Gastrocnemius medialis (tissue), 4 donors: Measurements from ENCODE around the gene NTM. TPM values are rescaled to one million over a fixed set of nuclear protein-coding genes. Genes with fewer than 3 reads are reported as not detected.

Experiments used
- ATAC-seq, 2 donors: fragments of 150-250 bp; one replicate each; pipeline ENCODE4 v1.9.1; 2016
- DNase-seq, 2 donors: peaks; one replicate each; pipeline ENCODE4 v3.0.0-alpha.2; 2019
- H3K27ac ChIP-seq, 4 donors: fragments of 200-600 bp; sonication (generic); 1 replicate in 1 of 4; 2 replicates in 3 of 4; pipeline ENCODE4 v1.5.1; 2016 to 2018; ENCODE audit warnings: mild to moderate bottlenecking in 2 of 4, moderate library complexity in 1 of 4
- H3K27me3 ChIP-seq, 3 donors: fragments of 200-600 bp; sonication (generic) in 2 of 3; 1 replicate in 1 of 3; 2 replicates in 2 of 3; pipeline versions ENCODE4 v1.5.1 to v1.6.0; 2016 to 2019; ENCODE audit warnings: mild to moderate bottlenecking in 1 of 3, moderate library complexity in 1 of 3
- H3K36me3 ChIP-seq, 2 donors: fragments of 200-600 bp; sonication (generic) in 1 of 2; one replicate each; pipeline ENCODE4 v1.5.1; 2017 to 2018
- H3K4me1 ChIP-seq, 2 donors: fragments of 200-600 bp; sonication (generic) in 1 of 2; one replicate each; pipeline ENCODE4 v1.5.1; 2016 to 2017; ENCODE audit warnings: mild to moderate bottlenecking in 2 of 2
- H3K4me3 ChIP-seq, 4 donors: fragments of 200-600 bp; sonication (generic) in 3 of 4; 1 replicate in 1 of 4; 2 replicates in 3 of 4; pipeline ENCODE4 v1.5.1; 2016 to 2019; ENCODE audit warnings: mild to moderate bottlenecking in 2 of 4
- H3K9me3 ChIP-seq, 3 donors: fragments of 200-600 bp; sonication (generic) in 2 of 3; 1 replicate in 1 of 3; 2 replicates in 2 of 3; pipeline ENCODE4 v1.5.1; 2016 to 2019
- POLR2A ChIP-seq, 2 donors: fragments of 450-650 bp; IDR thresholded peaks; one replicate each; pipeline ENCODE4 v1.6.1; 2017; ENCODE audit warnings: antibody characterized with exemption in 2 of 2, mild to moderate bottlenecking in 2 of 2, moderate library complexity in 2 of 2
- in situ Hi-C, 4 donors: fragments of 200-750 bp; cut with MboI; loops; one replicate each; pipeline versions ENCODE4 v1.15.0 to v1.8.0; 2017; ENCODE audit warnings: low sequenced_read_pairs in 4 of 4
- intact Hi-C: fragments of 100-400 bp; cut with DNase I; formaldehyde crosslinking; loops from one replicate; pipeline ENCODE4 v1.15.1; 2023; ENCODE audit warnings: low total_unique reads
- total RNA-seq, 4 donors: library from RNA; depleted of rRNA; stranded (reverse); fragments of >200 nt; gene quantifications; one replicate each; pipeline versions ENCODE4 v1.1.0 to v1.2.3, GENCODE V29; 2016
- TF ChIP-seq, protein P1 (sequence below), 5 experiments: fragments of 450-650 bp in 3 of 5; fragments of 200-600 bp in 2 of 5; sonication (generic) in 2 of 5; IDR thresholded peaks in 4 of 5; conservative IDR thresholded peaks in 1 of 5; 1 replicate in 4 of 5; 2 replicates in 1 of 5; pipeline ENCODE4 v1.5.1; 2016 to 2019; ENCODE audit warnings: antibody characterized with exemption in 5 of 5, mild to moderate bottlenecking in 3 of 5, moderate library complexity in 3 of 5

The NTM gene
- total RNA-seq, 4 donors from 2014 or later: 0.69 TPM; not detected in 3

DNA sequence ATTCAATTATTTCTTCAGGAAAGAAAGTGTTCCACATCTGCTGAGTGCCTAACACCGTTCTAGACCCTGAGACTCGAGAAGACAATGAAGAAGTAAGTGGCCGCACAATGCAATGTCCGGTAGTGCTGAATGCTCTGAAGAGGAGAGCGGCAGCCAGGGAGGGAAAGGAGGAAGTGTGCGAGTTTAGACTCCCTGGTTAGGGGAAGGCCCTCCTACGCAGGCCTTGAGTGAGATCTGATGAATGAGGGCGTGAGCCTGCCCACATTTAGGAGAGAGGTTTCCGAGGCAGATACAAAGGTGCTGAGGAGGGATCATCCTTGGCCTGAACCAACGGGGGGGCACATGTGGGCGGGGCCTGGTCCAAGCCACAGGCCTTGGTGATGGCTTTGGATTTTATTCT is 558.6 kb downstream of the NTM start:
- no peaks in the 10 kb centered on the region for H3K36me3 ChIP-seq
- intact Hi-C loops (no loop called here), in situ Hi-C loops (no loop called here)
- H3K9me3 ChIP-seq: no peaks in the 10 kb centered on the region
- no peak for ATAC-seq
- TF ChIP-seq, protein P1, sequence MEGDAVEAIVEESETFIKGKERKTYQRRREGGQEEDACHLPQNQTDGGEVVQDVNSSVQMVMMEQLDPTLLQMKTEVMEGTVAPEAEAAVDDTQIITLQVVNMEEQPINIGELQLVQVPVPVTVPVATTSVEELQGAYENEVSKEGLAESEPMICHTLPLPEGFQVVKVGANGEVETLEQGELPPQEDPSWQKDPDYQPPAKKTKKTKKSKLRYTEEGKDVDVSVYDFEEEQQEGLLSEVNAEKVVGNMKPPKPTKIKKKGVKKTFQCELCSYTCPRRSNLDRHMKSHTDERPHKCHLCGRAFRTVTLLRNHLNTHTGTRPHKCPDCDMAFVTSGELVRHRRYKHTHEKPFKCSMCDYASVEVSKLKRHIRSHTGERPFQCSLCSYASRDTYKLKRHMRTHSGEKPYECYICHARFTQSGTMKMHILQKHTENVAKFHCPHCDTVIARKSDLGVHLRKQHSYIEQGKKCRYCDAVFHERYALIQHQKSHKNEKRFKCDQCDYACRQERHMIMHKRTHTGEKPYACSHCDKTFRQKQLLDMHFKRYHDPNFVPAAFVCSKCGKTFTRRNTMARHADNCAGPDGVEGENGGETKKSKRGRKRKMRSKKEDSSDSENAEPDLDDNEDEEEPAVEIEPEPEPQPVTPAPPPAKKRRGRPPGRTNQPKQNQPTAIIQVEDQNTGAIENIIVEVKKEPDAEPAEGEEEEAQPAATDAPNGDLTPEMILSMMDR (IDR thresholded peaks at IDR 0.05 in 4 of 5, conservative IDR thresholded peaks at IDR 0.05 in 1 of 5): no peak
- TF ChIP-seq POLR2A (IDR thresholded peaks at IDR 0.05): no peak
- no peaks in the 10 kb centered on the region for H3K4me1 ChIP-seq
- no peak overlapping the region for H3K4me3 ChIP-seq
- no peak overlapping the region for H3K27ac ChIP-seq
- no peak for DNase-seq
- H3K27me3 ChIP-seq: no peaks in the 10 kb centered on the region

DNA sequence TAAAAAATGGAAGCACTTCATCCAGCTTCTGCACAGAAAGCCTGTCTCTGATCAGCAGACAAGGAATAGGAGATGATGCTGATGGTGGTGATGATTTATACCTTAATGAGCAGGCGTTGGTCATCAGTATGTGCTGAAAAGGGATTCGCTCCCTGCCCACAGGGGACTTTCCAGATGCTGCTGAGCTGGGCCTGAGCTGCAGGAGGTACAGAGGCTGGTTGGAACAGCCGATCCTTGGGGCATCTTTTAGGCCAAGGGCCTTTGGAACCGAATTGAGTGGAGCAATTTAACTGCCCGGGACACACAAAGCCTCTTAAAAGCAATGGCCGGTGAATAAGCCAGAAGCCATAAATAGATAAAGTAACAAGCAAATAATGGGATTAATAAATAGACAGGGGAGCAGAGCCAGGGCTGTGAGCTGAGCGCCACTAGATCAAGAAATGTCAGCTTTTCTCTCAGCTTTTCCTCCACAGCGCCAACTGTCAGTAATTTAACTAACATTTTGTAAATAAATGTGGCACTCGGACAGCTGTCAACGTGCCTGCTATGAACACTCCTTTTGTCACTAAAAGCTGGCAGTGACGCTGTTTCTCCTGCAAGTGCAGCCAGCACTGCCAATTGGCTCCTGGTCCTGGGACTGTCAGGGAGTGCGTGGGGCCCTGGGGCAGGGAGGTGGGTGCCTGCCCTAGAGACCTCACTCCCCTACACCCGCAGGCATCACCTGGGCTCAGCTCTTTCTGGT is 562.3 kb downstream of the NTM start:
- Histone ChIP-seq H3K4me3 (no peak overlapping the region), H3K27ac (no peak overlapping the region), H3K27me3 (no peaks in the 10 kb centered on the region), H3K9me3 (no peaks in the 10 kb centered on the region), H3K4me1 (no peaks in the 10 kb centered on the region), H3K36me3 (no peaks in the 10 kb centered on the region)
- DNase-seq (no peak), ATAC-seq (no peak)
- TF ChIP-seq, protein P1 (IDR thresholded peaks at IDR 0.05 in 4 of 5, conservative IDR thresholded peaks at IDR 0.05 in 1 of 5): no peak
- TF ChIP-seq POLR2A (IDR thresholded peaks at IDR 0.05): no peak
- in situ Hi-C loops: no loop called here
- intact Hi-C loops: no loop called here

DNA sequence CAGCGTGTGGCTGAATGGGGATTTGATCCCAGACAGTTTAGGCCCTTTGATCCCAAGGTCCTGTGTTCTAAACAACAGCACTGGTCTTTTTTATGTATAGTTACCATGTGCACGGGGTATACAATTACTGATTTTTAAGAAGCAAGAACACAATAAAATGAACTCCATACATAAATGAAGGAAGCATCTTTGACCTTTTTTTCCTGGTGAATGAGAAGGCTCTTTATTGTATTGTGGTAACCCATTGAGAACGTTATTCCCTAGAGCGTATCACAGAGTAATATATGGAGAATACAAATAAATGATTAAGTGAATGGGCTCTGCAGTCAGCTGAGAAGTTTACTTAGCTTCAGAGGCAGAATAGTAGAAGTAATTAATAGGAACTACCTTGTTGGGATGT is 563.6 kb downstream of the NTM start:
- in situ Hi-C loops: no loop called here

DNA sequence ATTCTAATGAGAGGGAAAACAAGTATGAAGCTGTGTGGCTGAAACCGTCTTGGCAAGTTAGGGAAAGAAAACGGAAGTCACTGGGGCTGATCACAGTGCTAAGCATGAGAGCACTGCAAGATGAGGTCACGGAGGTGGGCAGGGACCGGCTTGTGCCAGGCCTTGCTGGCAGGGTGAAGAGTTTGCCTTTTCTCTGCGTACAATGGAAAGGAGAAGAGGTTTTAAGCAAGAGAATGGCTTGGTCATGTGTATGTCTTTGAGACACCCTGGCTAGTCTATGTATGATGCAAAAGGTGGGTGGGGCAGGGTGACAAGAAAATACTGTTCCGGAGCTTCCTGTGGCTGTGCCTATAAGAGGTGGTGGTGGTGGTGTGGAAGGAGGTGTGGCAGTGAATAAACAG is 567.9 kb downstream of the NTM start:
- DNase-seq (no peak), ATAC-seq (no peak)
- Histone ChIP-seq H3K36me3 (no peaks in the 10 kb centered on the region), H3K4me3 (no peak overlapping the region), H3K9me3 (no peaks in the 10 kb centered on the region), H3K27me3 (no peaks in the 10 kb centered on the region), H3K27ac (no peak overlapping the region), H3K4me1 (no peaks in the 10 kb centered on the region)
- no peak for TF ChIP-seq POLR2A (IDR thresholded peaks at IDR 0.05)
- TF ChIP-seq, protein P1 (IDR thresholded peaks at IDR 0.05 in 4 of 5, conservative IDR thresholded peaks at IDR 0.05 in 1 of 5): no peak
- intact Hi-C loops (no loop called here), in situ Hi-C loops (no loop called here)

More for the DNA sequence above, 563.6 kb downstream of the NTM start:
- no peak for DNase-seq
- ATAC-seq: no peak
- TF ChIP-seq, protein P1 (IDR thresholded peaks at IDR 0.05 in 4 of 5, conservative IDR thresholded peaks at IDR 0.05 in 1 of 5): no peak
- TF ChIP-seq POLR2A (IDR thresholded peaks at IDR 0.05): no peak
- no peak overlapping the region for H3K27ac ChIP-seq
- no peaks in the 10 kb centered on the region for H3K36me3 ChIP-seq
- H3K9me3 ChIP-seq: no peaks in the 10 kb centered on the region
- intact Hi-C loops: no loop called here
- H3K4me1 ChIP-seq: no peaks in the 10 kb centered on the region
- H3K27me3 ChIP-seq: no peaks in the 10 kb centered on the region
- no peak overlapping the region for H3K4me3 ChIP-seq

DNA sequence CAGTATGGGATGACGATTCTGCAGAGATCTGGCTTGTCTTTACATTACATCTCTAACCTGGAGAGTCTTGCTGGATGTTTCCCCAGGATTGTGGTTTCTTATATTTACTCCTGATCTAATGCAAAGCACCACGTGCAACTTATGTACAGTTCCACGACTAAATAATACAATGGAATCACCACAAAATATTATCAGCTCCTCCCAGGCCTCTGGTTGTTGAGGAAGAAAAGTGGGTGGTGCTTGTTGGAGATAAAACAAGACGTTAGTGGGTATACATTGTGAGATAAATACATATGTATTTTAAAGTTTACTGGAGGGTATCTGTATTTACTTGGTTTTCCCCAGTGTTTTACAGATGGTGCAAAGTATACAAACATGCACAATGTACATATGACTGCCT is 569.7 kb downstream of the NTM start:
- Histone ChIP-seq H3K4me1 (no peaks in the 10 kb centered on the region), H3K36me3 (no peaks in the 10 kb centered on the region), H3K27ac (no peak overlapping the region), H3K27me3 (no peaks in the 10 kb centered on the region), H3K4me3 (no peak overlapping the region), H3K9me3 (no peaks in the 10 kb centered on the region)
- in situ Hi-C loops: no loop called here
- intact Hi-C loops: no loop called here
- DNase-seq: no peak
- TF ChIP-seq, protein P1 (IDR thresholded peaks at IDR 0.05 in 4 of 5, conservative IDR thresholded peaks at IDR 0.05 in 1 of 5): no peak
- no peak for TF ChIP-seq POLR2A (IDR thresholded peaks at IDR 0.05)
- no peak for ATAC-seq
